Measurements from ENCODE around the gene SLC16A7. TPM values are rescaled to one million over a fixed set of nuclear protein-coding genes. Genes with fewer than 3 reads are reported as not detected.

The SLC16A7 gene
- total RNA-seq, 1 donor from 2014 or later, result 26.2 TPM

DNA sequence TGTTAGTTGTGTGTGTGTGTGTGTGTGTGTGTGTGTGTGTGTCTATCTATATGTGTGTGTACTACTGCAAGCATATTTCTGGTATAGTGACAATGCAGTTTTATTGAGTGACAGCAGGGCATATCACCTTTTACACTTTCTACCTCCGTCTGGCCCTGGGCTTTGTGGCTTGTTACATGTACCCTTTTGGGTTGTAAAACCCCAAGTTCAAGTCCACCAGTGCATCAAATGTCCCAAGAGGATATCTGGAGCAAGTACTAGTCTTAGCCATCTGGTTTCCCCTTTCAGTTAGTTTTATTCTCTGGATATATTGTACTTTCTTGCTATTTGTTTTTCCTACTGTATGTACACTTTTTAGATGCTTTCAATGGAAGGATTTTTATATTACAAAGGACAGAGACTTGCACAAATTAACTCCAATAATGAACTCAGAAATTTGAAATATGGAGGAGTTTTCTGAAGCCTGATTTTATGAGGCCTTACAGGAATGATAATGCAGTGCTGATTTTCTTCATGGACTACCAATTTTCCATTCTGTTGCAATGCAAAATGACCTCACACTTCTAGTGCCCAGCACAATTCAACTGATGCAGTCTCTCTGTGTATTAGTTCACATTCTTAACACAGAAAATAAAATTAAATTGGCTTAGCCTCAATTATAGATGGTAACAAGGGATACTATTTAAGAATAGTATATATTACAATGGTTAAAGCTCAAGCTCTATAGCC lies 29.1 kb downstream of the SLC16A7 start:
- DNase-seq, result no peak

DNA sequence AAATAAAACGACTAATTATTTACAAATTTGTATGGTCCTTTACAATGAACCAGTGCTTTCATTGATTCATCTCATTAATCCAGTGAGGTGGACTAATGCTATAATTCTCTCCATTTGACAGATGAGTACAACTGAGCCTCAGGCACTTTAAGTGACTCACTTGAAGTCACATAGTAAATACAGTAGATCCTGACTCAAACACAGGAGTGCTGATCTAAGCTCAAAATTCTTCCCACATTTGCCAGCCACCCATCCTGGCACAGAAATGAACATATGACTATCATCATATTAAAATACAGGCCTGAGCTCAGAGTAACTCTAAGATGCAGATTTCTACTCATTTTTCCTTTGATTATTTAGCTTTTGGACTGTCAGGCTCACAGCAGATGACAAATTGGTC lies 30.6 kb downstream of the SLC16A7 start:
- DNase-seq, result no peak

DNA sequence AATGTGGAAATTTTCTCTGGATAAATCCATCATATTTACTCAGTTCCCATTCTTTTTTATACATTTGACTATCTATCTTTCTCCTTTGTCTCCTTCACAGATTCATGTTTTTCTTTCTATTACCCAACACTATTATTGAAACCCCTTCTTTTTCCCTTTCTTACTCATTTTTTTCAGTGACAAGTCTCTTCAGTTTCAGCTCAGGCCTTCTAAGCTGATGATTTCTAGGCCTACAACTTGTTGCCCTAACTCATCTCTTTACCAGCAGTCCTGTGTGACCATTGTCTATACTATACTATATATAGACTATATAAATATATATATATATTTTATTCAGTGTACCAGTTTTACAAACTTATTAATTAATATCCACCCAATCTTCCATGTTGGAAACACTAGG lies 31.8 kb downstream of the SLC16A7 start:
- DNase-seq, result no peak

DNA sequence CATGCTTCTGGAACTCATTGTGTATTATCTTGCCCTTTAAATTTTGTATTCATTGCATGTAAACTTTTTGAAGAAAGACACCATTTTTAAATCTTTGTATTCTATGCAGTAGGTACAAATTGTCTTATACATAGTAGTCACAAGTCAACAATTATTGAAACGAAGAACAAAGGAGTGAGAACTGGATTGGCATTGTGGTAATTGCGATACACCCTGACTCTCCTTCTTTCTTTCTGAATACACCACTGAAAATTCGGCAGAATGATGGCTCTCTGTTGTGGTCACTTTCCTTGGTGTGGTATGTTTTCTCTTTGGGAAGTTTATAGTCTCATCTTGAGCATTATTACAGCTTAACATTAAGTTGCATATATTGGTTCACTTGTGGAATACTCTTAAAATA lies 34.1 kb downstream of the SLC16A7 start:
- no peak for DNase-seq

DNA sequence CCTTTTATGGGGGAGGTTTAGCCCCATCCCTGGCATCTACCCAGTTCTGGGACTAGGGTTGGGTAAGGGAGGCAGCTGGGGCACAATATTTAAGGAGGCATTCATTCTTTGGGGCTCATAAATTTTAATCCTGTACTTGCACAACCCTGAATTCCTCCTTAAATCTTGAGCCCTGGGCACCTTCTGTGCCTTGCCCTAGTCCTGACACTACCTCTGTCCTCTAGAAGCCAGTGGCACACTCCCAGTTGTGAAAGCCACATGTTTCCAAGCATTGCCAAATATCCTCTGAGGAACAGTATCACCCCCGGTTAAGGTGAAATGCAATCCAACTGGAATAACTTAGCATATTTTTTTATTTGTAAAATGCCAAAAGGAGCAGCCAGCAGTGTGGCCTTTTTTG lies 36.6 kb downstream of the SLC16A7 start:
- DNase-seq, result no peak

DNA sequence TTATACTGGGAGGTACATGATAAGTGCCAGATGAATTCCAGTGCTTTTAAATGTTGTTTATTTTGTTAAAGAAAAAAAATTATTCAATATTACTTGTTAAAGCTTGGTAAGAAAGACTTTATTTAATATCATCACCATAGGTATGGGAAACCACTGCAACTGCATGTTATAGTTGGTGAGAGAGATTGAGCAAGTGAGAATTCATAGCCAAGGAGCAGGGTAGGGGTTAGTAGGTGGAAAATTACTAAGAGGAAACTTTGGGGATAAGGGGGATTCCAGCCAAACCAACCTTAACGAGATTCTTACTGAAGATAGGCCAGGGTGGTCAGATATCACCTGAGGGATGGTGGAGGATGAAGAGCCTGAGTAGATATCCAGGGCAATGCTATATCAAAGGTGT lies 38.4 kb downstream of the SLC16A7 start:
- no peak for DNase-seq

DNA sequence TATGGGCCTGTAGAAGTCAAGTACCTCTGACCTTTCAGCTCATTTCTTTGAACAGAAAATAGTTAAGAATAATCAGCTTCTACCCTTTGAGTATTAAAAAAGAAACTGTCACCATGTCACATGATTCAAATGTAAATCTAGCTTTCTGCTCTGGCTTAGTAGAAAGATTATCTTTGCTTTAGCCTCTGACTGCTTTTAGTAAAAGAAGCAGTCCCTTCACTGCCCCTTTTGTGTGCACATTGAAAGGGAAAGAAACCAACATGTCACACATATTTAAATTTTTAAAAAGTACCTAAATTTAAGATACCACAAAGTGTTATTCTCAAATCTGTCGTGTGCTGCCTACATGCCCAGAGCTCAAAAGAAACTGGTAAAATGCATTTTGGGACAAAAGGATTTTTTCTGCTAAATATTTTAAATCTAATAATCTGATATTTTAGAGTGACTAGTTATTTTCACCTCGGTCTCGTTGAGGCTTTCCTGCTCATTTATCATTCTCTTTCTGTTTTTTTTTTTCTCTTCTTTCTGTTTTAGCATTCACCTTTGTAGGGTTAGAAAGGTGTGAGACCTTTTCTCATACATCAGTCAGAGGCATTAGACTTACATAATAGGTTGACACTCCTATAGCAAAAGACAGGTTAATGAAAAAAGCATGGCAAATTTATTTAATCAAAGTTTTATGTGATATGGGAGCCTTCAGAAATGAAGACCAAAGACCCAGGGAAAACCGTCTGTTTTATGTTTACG lies 41.3 kb downstream of the SLC16A7 start:
- no peak for DNase-seq

DNA sequence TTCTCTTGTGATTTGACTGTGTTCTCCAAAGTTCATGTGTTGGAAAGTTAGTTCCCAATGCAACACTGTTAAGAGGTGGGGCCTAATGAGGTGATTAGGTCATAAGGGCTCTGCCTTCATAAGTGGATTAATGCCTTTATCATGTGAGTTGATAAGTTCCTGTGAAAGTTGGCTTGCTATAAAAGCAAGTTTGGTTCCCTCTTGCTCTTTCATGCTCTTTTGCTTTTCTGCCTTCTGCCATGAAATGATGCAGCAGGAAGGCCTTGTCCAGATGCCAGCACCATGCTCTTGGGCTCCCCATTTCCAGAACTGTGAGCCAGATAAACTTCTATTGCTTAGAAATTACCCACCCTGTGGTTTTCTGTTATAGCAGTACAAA lies 41.9 kb downstream of the SLC16A7 start:
- no peak for DNase-seq

DNA sequence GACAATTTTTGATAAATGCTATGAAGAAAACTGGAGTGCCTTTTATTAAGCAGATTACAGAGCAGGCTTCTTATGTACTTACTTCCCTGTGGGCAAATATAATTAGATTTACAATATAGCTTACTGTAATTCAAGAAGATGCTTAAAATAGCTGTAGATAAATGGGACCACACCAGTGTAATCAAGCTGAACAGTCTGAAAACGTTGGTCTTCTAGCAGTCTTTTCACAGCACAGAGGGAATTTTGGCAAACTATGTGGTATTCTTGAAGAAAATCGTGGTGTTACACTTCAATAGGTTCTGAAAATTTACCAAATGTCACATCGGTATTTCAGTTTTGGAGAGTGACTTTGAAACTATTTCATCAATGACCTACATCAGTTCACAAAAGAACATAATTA lies 47.7 kb downstream of the SLC16A7 start:
- no peak for DNase-seq

DNA sequence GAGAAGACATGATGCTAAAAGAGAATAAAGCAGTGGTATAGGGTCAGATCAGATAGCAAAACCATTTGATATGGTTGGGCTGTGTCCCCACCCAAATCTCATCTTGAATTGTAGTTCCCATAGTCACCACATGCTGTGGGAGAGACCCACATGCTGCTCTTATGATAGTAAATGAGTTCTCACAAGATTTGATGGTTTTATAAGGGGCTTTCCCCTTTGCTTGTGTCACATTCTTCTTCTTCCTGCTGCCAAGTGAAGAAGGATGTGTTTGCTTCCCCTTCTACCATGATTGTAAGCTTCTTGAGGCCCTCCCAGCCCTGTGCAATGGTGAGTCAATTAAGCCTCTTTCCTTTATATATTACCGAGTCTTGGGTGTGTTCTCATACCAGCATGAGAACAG lies 49.4 kb downstream of the SLC16A7 start:
- DNase-seq, result no peak

DNA sequence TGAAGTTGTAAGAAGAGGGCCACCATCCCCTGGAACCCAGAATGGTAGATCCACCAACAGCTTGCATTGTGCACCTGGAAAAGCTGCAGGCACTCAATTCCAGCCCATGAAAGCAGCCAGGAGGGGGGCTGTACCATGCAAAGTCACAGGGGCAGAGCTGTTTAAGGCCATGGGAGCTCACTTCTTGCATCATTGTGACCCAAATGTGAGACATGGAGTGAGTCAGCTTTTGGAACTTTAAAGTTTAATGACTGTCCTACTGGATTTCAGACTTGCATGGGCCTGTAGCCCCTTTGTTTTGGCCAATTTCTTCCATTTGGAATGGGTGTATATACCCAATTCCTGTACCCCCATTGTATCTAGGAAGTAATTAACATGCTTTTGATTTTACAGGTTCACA lies 50.8 kb downstream of the SLC16A7 start:
- no peak for DNase-seq

DNA sequence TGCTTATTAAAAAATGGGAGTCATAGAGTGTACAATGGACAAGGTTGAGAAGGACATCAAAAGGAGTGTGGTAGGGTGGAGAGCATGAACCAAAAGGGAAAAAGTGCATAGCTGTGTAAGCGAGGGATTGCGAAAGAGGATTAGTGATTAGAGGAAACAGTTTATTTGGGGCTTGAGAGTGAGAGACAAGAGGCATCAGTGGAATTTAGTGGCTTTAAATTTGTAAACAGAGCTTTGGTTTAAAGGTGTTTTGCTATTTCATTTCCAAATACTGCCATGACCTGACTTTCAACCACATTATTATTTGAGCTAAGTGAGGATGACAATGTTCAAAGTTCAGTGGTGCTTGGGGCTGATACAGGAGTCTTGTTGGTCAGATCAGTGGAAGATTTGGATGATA lies 53.4 kb downstream of the SLC16A7 start:
- no peak for DNase-seq

DNA sequence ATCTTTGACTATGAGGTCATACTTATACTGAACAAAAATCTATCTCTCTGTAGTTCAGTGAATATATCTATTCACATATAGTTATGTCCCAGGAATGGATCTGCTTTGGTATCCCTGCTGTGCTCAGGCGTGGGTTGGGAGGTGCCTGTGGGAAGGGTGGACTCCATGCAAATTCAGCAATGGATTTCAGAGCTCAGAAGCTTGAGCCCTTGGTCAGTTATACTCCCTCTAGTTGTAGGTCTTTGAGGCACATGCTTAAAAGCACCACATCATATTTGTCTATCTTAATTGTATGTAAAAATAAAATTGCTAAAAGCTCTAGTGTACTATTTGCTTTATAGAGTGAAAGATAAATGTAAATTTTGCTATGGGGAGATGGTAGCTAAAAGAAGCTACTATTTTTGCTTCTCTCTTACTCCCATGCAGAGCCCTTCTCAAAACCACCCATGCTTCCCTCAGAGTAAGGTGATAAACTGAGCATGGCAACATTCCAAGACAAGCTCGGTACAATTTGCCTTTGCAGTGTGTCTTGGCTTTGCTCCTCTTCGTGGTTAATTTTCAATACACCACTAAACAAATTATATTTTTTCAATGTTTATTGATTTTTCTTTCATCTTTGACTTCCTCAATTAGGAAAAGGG lies 54.9 kb downstream of the SLC16A7 start:
- no peak for DNase-seq

DNA sequence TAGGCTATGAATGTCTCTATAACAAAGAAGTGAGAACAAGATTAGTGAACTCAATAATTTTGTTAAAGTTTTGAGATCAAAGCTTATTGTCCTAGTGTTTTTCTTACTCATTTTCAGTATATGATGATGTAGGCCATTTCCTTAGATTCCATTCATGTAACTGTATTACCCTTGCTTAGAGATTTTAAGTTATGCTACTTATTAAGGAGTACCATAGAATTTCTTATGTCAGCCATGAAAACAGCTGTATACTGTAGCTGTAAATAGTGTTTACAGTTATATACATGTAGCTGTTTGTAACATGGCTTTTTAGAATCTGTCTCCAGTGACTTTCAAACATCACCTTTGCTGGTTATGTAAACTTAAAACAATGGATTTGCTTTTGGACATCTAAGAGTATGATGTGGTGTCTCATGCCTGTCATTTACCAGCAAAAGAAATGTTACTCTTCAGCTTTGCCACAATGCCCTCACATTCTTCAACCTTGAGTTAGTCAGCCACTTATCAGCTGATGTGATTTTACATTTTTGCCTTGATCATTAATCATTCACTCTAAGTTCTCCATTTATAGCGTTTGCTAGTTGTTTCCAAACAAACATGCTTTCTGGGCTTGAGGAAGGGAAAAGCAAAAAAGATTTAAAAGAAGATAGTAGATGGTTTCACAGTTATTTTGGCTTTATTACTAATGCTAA lies 55.5 kb downstream of the SLC16A7 start:
- DNase-seq, result no peak

DNA sequence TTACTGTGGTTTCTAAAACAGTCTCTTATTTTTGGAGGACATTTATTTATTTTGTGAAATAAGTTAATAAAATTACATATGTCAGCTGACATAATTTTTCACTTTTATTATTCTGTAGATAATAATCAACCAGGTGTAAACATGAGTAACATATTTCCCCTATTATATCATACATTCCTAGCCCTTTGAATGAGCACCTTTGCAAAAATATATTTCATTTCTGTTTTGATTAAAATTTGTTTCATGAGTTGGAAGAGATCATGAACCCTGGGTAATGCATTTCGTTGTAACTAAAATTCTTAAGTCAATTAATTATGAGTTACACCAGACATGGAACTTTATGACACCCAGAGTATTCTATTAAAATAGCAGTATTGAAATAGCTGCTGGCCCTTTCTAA lies 56.3 kb downstream of the SLC16A7 start:
- no peak for DNase-seq

DNA sequence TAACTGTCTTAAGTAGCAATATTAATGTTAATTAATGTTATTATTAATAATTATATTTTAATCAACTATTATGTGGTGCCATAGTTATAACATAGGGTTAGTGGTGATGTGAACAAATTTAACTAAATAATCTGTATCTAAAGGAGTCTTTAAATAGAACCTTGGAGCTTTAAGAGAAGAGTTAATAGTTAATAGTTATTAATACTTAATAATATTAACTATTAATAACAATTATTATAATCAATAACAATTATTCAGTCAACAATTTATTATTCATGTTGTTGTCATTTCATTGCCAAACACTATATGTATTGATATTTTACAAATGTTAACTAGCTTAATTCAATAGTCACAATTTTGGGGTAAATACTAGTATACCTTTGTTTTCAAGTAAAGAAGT lies 58.2 kb downstream of the SLC16A7 start:
- no peak for DNase-seq

DNA sequence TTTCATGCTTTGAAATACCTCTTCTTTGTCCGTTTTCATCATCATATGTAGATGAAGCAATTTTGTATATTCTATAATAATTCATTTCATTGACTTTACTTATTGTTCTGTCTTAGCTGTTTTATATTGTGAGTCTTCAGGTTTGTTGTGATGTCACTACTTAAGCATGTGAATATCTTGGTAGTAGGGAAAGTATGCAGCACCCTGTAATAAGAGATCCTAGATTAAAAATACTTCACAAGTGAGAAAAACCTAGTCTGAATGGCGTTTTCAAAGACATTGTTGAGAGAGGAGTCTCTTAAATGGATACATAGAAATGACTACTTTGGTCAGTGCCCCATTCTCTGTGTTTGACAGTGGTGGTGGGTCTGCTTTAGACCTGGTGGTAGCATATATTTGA lies 61.4 kb downstream of the SLC16A7 start:
- no peak for DNase-seq

DNA sequence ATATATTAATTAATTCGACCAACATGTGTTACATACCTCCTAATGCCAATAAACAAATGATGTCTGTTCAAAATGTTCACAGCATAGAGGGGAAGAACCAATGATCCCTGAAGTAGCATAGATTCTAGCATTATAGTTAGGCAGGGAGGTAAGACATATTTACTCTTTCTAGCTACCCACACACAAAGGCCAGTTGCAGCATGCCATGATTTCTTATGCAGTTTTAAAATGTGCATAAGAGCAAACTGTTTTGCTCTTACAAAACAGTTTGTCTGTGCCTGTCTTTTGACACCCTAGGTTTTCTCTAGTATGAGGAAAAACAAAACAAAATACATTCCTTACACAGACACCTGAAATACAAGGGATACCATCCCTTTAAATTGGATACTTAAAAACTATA lies 61.9 kb downstream of the SLC16A7 start:
- DNase-seq, result no peak

DNA sequence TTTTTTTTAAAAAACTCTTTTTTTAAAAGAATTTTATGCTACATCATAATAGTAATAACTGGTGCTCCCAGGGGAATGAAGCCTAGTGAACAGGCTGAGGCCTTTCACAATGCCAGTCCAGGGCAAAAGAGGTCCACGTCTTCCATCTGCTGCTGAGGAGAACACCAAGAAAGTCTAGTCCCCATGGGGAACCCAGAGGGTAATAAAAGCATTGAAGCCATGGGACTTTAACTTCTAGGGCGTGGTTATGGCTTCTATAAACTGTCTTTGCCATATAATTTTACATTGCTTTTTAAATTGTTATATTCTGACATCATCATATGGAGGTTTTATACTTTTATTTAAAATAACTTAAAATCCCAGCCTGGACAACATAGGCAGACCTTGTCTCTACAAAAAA lies 64.3 kb downstream of the SLC16A7 start:
- DNase-seq, result no peak

DNA sequence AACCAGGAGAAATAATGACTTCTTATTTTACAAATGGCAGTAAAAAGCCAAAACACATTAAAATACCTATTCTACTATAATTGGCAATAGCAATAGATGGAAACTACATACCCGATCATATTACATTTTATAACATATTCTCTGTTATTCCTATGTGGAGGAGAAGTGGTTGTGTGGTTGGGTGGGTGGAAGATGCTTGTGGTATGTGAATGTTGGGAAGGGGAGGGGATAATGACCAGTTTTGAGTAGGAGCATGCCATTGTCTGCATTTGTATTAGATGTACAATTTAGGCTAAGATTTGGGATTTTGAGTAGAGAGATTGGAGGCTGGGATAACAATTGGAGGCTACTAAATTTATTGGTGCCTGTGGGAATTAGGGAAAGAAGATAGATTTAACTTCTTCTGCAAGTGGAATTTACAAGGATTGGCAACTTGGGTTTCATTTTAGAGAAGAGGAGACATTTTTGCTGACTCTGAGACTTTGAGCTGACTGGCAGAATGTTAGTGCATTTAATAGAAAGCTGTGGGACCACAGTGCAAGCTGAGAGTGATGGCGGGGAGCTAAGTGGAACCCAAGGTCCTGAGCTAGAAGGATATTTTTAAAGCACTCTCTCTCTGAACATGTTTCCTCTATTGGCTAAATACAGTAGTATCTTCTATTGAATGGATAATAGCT lies 65.2 kb downstream of the SLC16A7 start:
- DNase-seq, result no peak

DNA sequence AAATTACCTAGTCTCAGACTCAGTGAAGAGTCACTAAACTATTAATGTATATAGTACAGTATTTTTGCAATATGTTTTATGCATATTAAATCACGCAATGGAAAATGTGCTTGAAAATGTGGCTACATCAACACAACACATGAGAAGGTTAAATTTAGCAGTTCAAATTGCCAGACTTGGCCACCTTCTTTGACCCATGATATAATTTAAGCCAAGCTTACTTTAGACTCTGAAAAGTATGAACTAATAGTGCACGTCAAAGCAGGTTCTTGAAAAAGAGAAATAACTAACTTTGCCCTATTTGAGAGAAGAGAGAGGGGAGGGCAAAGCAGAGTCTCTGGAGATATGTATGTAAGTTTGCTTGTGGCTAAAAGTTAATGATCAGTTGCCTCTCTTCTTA lies 68.7 kb downstream of the SLC16A7 start:
- DNase-seq, result no peak

DNA sequence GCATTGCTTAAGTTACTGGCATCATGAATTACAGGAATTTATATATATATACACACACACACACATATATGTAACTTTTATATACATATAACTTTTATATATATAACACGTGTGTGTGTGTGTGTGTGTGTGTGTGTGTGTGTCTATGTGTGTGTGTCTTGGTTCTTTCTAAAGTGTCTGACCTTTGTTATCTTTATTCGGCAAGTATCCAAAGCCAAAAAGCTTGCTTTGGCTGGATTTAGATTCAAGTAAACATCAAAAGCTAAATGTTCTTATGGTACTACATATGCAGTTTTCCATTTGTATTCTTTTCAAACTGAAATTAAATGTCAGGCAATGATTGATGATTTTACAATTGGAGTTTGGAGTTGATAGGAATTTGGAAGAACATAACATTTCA lies 69.9 kb downstream of the SLC16A7 start:
- DNase-seq, result no peak

DNA sequence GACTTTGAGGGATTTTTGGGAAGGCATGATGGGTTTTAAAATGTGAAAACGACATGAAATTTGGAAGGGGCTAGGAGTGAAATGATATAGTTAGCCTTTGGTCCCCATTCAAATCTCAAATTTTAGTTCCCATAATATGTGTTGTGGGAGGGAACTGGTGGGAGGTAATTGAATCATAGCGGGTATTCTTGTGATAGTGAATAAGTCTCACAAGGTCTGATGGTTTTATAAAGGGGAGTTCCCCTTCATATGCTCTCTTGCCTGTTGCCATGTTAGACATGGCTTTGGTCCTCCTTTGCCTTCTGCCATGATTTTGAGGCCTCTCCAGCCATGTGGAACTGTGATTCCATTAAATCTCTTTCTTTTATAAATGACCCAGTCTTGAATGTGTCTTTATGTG lies 72.8 kb downstream of the SLC16A7 start:
- no peak for DNase-seq

All from tongue (tissue), 2 donors.